MM.1S (cell line): ENCODE measurements around the gene PKD2L2.

Experiments used
- DNase-seq: peaks from one replicate; pipeline ENCODE4 v3.0.0-alpha.2; 2015
- H2AFZ ChIP-seq: fragments of 300-600 bp; sonication (generic); 2 replicates; pipeline ENCODE4 v1.6.0; 2016; ENCODE audit warnings: antibody characterized with exemption, low read length
- H3F3A ChIP-seq: fragments of 300-600 bp; sonication (generic); 2 replicates; pipeline ENCODE4 v1.6.1; 2016; ENCODE audit warnings: mild to moderate bottlenecking, antibody characterized with exemption, low read length, moderate library complexity, mixed read lengths; ENCODE audit not compliant: insufficient read depth
- H3K27ac ChIP-seq: fragments of 300-600 bp; sonication (generic); 2 replicates; pipeline ENCODE4 v1.5.1; 2016; ENCODE audit warnings: mild to moderate bottlenecking, low read length
- H3K27me3 ChIP-seq: fragments of 300-600 bp; sonication (generic); replicated peaks from 2 replicates; pipeline ENCODE4 v1.6.0; 2016; ENCODE audit warnings: low read length; ENCODE audit not compliant: insufficient read depth
- H3K36me3 ChIP-seq: fragments of 300-600 bp; sonication (generic); replicated peaks from 2 replicates; pipeline ENCODE4 v1.6.1; 2016; ENCODE audit warnings: mild to moderate bottlenecking, low read length, mixed read lengths; ENCODE audit not compliant: insufficient read depth
- H3K4me1 ChIP-seq: fragments of 300-600 bp; sonication (generic); 2 replicates; pipeline ENCODE4 v1.6.1; 2016; ENCODE audit warnings: low read length, mixed read lengths
- H3K4me2 ChIP-seq: fragments of 300-600 bp; sonication (generic); 2 replicates; pipeline ENCODE4 v1.6.0; 2016; ENCODE audit warnings: low read depth, low read length
- H3K4me3 ChIP-seq: fragments of 300-600 bp; sonication (generic); 2 replicates; pipeline ENCODE4 v1.5.1; 2016; ENCODE audit warnings: low read length, mixed read lengths
- H3K79me2 ChIP-seq: fragments of 300-600 bp; sonication (generic); 2 replicates; pipeline ENCODE4 v1.6.1; 2016; ENCODE audit warnings: mixed run types, low read length, mixed read lengths
- H3K9ac ChIP-seq: fragments of 300-600 bp; sonication (generic); 2 replicates; pipeline ENCODE4 v1.6.1; 2016; ENCODE audit warnings: low read length, mixed read lengths
- H3K9me2 ChIP-seq: fragments of 300-600 bp; sonication (generic); replicated peaks from 2 replicates; pipeline ENCODE4 v1.6.1; 2016; ENCODE audit warnings: mild to moderate bottlenecking, low read length, mixed read lengths; ENCODE audit not compliant: insufficient read depth
- H3K9me3 ChIP-seq: fragments of 300-600 bp; sonication (generic); replicated peaks from 2 replicates; pipeline ENCODE4 v1.6.1; 2016; ENCODE audit warnings: mild to moderate bottlenecking, low read length, mixed read lengths; ENCODE audit not compliant: insufficient read depth
- H4K20me1 ChIP-seq: fragments of 300-600 bp; sonication (generic); 2 replicates; pipeline ENCODE4 v1.6.1; 2016; ENCODE audit warnings: mild to moderate bottlenecking, low read length, moderate library complexity, mixed read lengths; ENCODE audit not compliant: insufficient read depth
- EZH2 ChIP-seq: fragments of 300-600 bp; sonication (generic); optimal IDR thresholded peaks from 2 replicates; pipeline ENCODE3; 2017; ENCODE audit warnings: low read depth, mild to moderate bottlenecking, antibody characterized with exemption, low read length, mixed read lengths
- EZH2phosphoT487 ChIP-seq: fragments of 300-600 bp; sonication (generic); IDR thresholded peaks from 2 replicates; pipeline ENCODE4 v1.6.1; 2018; ENCODE audit warnings: antibody characterized with exemption, low read length
- TF ChIP-seq, protein P1 (sequence below): fragments of 300-600 bp; sonication (generic); IDR thresholded peaks from 2 replicates; pipeline ENCODE4 v1.5.1; 2016; ENCODE audit warnings: antibody characterized with exemption, low read length, mixed read lengths

PKD2L2 gene

DNA sequence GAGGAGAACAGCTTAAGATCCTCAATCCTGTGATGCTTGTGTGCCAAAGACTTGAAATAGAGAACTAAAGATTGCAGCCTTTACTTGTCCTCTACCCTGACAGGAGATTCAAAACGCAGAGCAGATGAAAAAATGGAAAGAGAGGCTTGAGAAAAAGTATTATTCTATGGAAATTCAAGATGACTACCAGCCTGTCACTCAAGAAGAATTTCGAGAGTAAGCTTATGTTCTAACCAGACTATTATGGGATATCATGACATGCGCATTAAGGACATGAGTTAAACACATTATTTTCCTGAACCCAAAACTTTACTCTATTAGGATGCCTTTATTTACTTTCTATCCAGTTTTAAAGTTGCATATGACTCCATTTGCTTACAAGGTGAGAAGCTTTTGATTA is 46.4 kb downstream of the PKD2L2 start:
- H3K27ac ChIP-seq, result no peak overlapping the region
- no peaks in the 10 kb centered on the region for H3K9me2 ChIP-seq
- no peak overlapping the region for H2AFZ ChIP-seq
- no peaks in the 10 kb centered on the region for H3K9me3 ChIP-seq
- no peak overlapping the region for H3K9ac ChIP-seq
- H4K20me1 ChIP-seq, result no peaks in the 10 kb centered on the region
- no peaks in the 10 kb centered on the region for H3F3A ChIP-seq
- 0 out of 2 replicates have a peak, but pooled peaks cover 5% of the 10 kb centered on the region for H3K36me3 ChIP-seq
- no peak overlapping the region for H3K4me2 ChIP-seq
- H3K4me1 ChIP-seq, result no peaks in the 10 kb centered on the region
- TF ChIP-seq EZH2 (no peak), EZH2phosphoT487 (no peak)
- TF ChIP-seq, protein P1, sequence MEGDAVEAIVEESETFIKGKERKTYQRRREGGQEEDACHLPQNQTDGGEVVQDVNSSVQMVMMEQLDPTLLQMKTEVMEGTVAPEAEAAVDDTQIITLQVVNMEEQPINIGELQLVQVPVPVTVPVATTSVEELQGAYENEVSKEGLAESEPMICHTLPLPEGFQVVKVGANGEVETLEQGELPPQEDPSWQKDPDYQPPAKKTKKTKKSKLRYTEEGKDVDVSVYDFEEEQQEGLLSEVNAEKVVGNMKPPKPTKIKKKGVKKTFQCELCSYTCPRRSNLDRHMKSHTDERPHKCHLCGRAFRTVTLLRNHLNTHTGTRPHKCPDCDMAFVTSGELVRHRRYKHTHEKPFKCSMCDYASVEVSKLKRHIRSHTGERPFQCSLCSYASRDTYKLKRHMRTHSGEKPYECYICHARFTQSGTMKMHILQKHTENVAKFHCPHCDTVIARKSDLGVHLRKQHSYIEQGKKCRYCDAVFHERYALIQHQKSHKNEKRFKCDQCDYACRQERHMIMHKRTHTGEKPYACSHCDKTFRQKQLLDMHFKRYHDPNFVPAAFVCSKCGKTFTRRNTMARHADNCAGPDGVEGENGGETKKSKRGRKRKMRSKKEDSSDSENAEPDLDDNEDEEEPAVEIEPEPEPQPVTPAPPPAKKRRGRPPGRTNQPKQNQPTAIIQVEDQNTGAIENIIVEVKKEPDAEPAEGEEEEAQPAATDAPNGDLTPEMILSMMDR, result no peak
- DNase-seq, result no peak
- H3K79me2 ChIP-seq, result no peaks in the 10 kb centered on the region
- no peaks in the 10 kb centered on the region for H3K27me3 ChIP-seq
- no peak overlapping the region for H3K4me3 ChIP-seq

DNA sequence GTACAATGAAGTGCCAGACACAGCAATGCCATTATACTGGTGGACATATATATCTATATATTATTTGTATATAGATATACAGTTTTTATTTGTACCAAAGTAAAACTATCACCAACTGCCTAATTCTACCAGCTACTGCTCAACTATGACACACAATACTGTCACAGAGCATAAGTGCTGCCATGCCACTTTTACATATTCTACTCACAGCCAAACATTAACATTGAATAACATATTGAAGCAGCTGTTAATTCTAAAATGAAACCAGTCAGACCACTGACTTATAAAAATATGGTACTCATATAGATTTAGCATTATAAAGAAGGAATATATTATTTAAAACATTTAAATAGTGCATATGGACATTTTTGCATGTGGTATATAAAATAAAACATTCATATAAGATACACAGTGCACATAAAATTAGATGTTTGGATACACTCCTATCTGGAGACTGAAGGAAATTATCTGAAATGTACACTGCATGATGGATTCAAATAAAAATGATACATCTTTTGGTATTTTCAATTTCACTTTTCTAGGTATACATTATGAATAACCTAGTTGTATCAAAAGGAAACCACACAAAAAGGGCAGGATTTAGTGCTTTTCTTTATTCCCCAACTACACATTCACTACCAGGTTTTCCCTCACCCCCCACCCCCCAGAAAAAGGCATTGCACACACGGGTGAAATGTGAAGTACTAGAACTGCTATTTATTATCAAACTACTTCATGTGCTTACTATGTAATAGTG is 48.9 kb downstream of the PKD2L2 start:
- no peaks in the 10 kb centered on the region for H3K9me2 ChIP-seq
- no peak overlapping the region for H3K9ac ChIP-seq
- TF ChIP-seq EZH2 (no peak), EZH2phosphoT487 (no peak)
- TF ChIP-seq, protein P1, result no peak
- peaks cover 17% of the 10 kb centered on the region; the same call in 1 of the 2 replicates for H3K36me3 ChIP-seq
- H3K9me3 ChIP-seq, result no peaks in the 10 kb centered on the region
- H4K20me1 ChIP-seq, result no peaks in the 10 kb centered on the region
- no peaks in the 10 kb centered on the region for H3K4me1 ChIP-seq
- no peak overlapping the region for H3K27ac ChIP-seq
- H3K79me2 ChIP-seq, result no peaks in the 10 kb centered on the region
- no peak overlapping the region for H3K4me2 ChIP-seq
- H3F3A ChIP-seq, result no peaks in the 10 kb centered on the region
- no peak overlapping the region for H2AFZ ChIP-seq
- no peak overlapping the region for H3K4me3 ChIP-seq
- H3K27me3 ChIP-seq, result no peaks in the 10 kb centered on the region
- no peak for DNase-seq

DNA sequence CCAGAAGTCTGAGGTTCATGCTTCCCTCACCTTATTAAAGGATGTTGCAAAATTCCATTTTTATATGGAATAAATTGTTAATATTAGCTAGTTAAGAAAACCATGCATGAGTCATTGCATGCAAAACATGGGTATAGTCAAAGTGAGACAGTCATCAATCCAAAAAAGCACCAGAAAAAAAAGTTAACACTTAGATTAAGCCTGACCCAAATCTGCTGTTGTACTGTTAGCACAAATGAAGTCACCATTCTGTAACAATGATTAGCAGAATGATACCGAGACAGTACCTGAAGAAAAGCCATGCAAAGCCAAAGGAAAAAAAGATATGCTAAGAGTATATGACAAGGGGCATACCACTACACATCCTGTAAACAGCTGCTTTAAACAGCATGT is 49.5 kb downstream of the PKD2L2 start:
- H3K36me3 ChIP-seq, result peaks cover 17% of the 10 kb centered on the region; the same call in 1 of the 2 replicates
- H3K27me3 ChIP-seq, result no peaks in the 10 kb centered on the region
- DNase-seq, result no peak
- no peaks in the 10 kb centered on the region for H4K20me1 ChIP-seq
- no peak overlapping the region for H2AFZ ChIP-seq
- no peak overlapping the region for H3K4me3 ChIP-seq
- H3K9ac ChIP-seq, result no peak overlapping the region
- TF ChIP-seq EZH2 (no peak), EZH2phosphoT487 (no peak)
- TF ChIP-seq, protein P1, result no peak
- no peak overlapping the region for H3K4me2 ChIP-seq
- H3K79me2 ChIP-seq, result no peaks in the 10 kb centered on the region
- no peaks in the 10 kb centered on the region for H3F3A ChIP-seq
- no peak overlapping the region for H3K27ac ChIP-seq
- no peaks in the 10 kb centered on the region for H3K9me3 ChIP-seq
- no peaks in the 10 kb centered on the region for H3K4me1 ChIP-seq
- H3K9me2 ChIP-seq, result no peaks in the 10 kb centered on the region
